K562 (cell line): Measurements from ENCODE around the gene RPS15A. TPM values are rescaled to one million over a fixed set of nuclear protein-coding genes. Genes with fewer than 3 reads are reported as not detected.

ENCODE experiments used
- CREM ChIP-seq: IDR thresholded peaks from 2 replicates; pipeline ENCODE4 v1.6.1; 2014; ENCODE audit warnings: antibody characterized with exemption, low read depth
- FOXJ2 ChIP-seq: fragments of 200-800 bp; sonication (Bioruptor generic); IDR thresholded peaks from 2 replicates; pipeline ENCODE4 v1.6.1; 2016; ENCODE audit warnings: missing genetic modification characterization, missing compliant biosample characterization
- JUNB ChIP-seq: fragments of 450-650 bp; formaldehyde crosslinking; conservative IDR thresholded peaks from 2 replicates; pipeline ENCODE4 v1.4.0; 2020; ENCODE audit warnings: mild to moderate bottlenecking
- NCOA2 ChIP-seq, 2 experiments: fragments of 450-650 bp; IDR thresholded peaks; 2 replicates each; pipeline ENCODE4 v1.6.1; 2018; ENCODE audit warnings: mild to moderate bottlenecking in 2 of 2, moderate library complexity in 1 of 2; ENCODE audit not compliant: partially characterized antibody in 2 of 2
- NFRKB ChIP-seq: fragments of 450-650 bp; IDR thresholded peaks from 2 replicates; pipeline ENCODE4 v1.6.1; 2016; ENCODE audit warnings: low read depth
- RAD21 ChIP-seq, 2 experiments: fragments of 250-450 bp in 1 of 2; fragments of 450-650 bp in 1 of 2; sonication (Bioruptor Pico) in 1 of 2; formaldehyde crosslinking in 1 of 2; IDR thresholded peaks in 1 of 2; conservative IDR thresholded peaks in 1 of 2; 2 replicates each; pipeline versions ENCODE4 v1.4.0 to v1.8.0; 2020 to 2022; ENCODE audit warnings: mild to moderate bottlenecking in 2 of 2, moderate library complexity in 1 of 2
- RBBP5 ChIP-seq: fragments of 200-600 bp; sonication (generic); IDR thresholded peaks from 2 replicates; pipeline ENCODE4 v1.6.1; 2012; ENCODE audit warnings: borderline replicate concordance, mild to moderate bottlenecking, low read length, control low read depth, inconsistent platforms; ENCODE audit not compliant: insufficient read depth, poor library complexity, severe bottlenecking
- RBM22 ChIP-seq: fragments of 200-400 bp; formaldehyde crosslinking; IDR thresholded peaks from 2 replicates; pipeline ENCODE4 v1.6.1; 2018; ENCODE audit warnings: low read length, low read depth; ENCODE audit not compliant: poor library complexity, severe bottlenecking
- SAP30 ChIP-seq: fragments of 200-600 bp; sonication (generic); IDR thresholded peaks from 2 replicates; pipeline ENCODE4 v1.6.1; 2012; ENCODE audit warnings: borderline replicate concordance, low read depth, mild to moderate bottlenecking, moderate library complexity, low read length, control low read depth, inconsistent platforms; ENCODE audit not compliant: insufficient read depth, poor library complexity, severe bottlenecking
- SMAD2 ChIP-seq: fragments of 150-350 bp; IDR thresholded peaks from 2 replicates; pipeline ENCODE4 v1.6.1; 2014; ENCODE audit warnings: low read depth, mild to moderate bottlenecking, low read length
- SP1 ChIP-seq: sonication (generic); formaldehyde crosslinking; IDR thresholded peaks from 2 replicates; pipeline ENCODE4 v1.8.1; 2022; ENCODE audit warnings: mild to moderate bottlenecking, missing genetic modification reagents
- ZBED1 ChIP-seq: IDR thresholded peaks from 2 replicates; pipeline ENCODE4 v1.6.1; 2014
- ZFPM2 ChIP-seq: fragments of 250-450 bp; sonication (Bioruptor Pico); IDR thresholded peaks from 2 replicates; pipeline ENCODE4 v1.5.1; 2022; ENCODE audit warnings: mild to moderate bottlenecking
- ZKSCAN8 ChIP-seq: fragments of 200-800 bp; sonication (Bioruptor generic); IDR thresholded peaks from 2 replicates; pipeline ENCODE4 v1.6.1; 2016; ENCODE audit warnings: missing genetic modification characterization, missing compliant biosample characterization
- ZNF165 ChIP-seq: fragments of 250-450 bp; sonication (Bioruptor Pico); IDR thresholded peaks from 2 replicates; pipeline ENCODE4 v1.4.0; 2020; ENCODE audit warnings: borderline replicate concordance
- ZNF384 ChIP-seq: IDR thresholded peaks from 2 replicates; pipeline ENCODE4 v1.6.1; 2012; ENCODE audit warnings: low read depth, low read length, improper control_type of control experiment
- ZNF445 ChIP-seq: fragments of 250-450 bp; sonication (Bioruptor Pico); IDR thresholded peaks from 2 replicates; pipeline ENCODE4 v1.4.0; 2020; ENCODE audit warnings: low read depth, mild to moderate bottlenecking, moderate library complexity
- ZZZ3 ChIP-seq: fragments of 450-650 bp; IDR thresholded peaks from 2 replicates; pipeline ENCODE4 v1.6.1; 2016; ENCODE audit warnings: antibody characterized with exemption, mild to moderate bottlenecking, moderate library complexity
- polyA plus RNA-seq, 8 experiments: library from polyadenylated mRNA; depleted of rRNA in 4 of 8; stranded (reverse) in 5 of 8; unstranded in 3 of 8; fragments of >200 nt; fragmentation: Nextera tagmentation in 2 of 8; fragmentation: Illumina TruSeq in 1 of 8; extraction: Ambion mirVana in 2 of 8; extraction: Trizol in 1 of 8; gene quantifications; 2 replicates each; pipeline versions ENCODE4 v1.2.1 to v1.2.3, GENCODE V29; 2011 to 2014; ENCODE audit warnings: inconsistent platforms in 1 of 8, missing spikeins in 1 of 8
- total RNA-seq, 7 experiments: library from RNA; depleted of rRNA in 6 of 7; stranded (reverse); fragments of >200 nt in 6 of 7; fragmentation: Illumina TruSeq in 2 of 7; extraction: Trizol in 2 of 7; gene quantifications; 2 replicates each; pipeline versions ENCODE4 v1.2.1 to v1.2.3, GENCODE V29; 2011 to 2021; ENCODE audit warnings: low replicate concordance in 1 of 7
- TF ChIP-seq, protein P1 (sequence below): fragments of 250-450 bp; sonication (Bioruptor Pico); IDR thresholded peaks from 2 replicates; pipeline ENCODE4 v1.8.0; 2021; ENCODE audit warnings: mild to moderate bottlenecking, moderate library complexity
- TF ChIP-seq, protein P2 (sequence below): fragments of 450-650 bp; formaldehyde crosslinking; IDR thresholded peaks from 2 replicates; pipeline ENCODE4 v1.4.0; 2022; ENCODE audit warnings: missing genetic modification characterization
- TF ChIP-seq, protein P3 (sequence below): sonication (generic); formaldehyde crosslinking; IDR thresholded peaks from 2 replicates; pipeline ENCODE4 v1.8.0; 2023; ENCODE audit warnings: mild to moderate bottlenecking, missing genetic modification reagents
- TF ChIP-seq, protein P4 (sequence below), 2 experiments: fragments of 450-650 bp in 1 of 2; sonication (generic) in 1 of 2; formaldehyde crosslinking in 1 of 2; IDR thresholded peaks in 1 of 2; conservative IDR thresholded peaks in 1 of 2; 2 replicates each; pipeline versions ENCODE4 v1.6.1 to v1.8.1; 2016 to 2023; ENCODE audit warnings: mild to moderate bottlenecking in 2 of 2, moderate library complexity in 2 of 2, inconsistent platforms in 1 of 2, missing genetic modification reagents in 1 of 2

Gene RPS15A
- total and polyA plus RNA-seq, 9 of the 15 experiments (the other 6 are each of a cell fraction or from before 2014, with no cell fraction given): 1,397 to 5,474 (median 2,798) TPM

DNA sequence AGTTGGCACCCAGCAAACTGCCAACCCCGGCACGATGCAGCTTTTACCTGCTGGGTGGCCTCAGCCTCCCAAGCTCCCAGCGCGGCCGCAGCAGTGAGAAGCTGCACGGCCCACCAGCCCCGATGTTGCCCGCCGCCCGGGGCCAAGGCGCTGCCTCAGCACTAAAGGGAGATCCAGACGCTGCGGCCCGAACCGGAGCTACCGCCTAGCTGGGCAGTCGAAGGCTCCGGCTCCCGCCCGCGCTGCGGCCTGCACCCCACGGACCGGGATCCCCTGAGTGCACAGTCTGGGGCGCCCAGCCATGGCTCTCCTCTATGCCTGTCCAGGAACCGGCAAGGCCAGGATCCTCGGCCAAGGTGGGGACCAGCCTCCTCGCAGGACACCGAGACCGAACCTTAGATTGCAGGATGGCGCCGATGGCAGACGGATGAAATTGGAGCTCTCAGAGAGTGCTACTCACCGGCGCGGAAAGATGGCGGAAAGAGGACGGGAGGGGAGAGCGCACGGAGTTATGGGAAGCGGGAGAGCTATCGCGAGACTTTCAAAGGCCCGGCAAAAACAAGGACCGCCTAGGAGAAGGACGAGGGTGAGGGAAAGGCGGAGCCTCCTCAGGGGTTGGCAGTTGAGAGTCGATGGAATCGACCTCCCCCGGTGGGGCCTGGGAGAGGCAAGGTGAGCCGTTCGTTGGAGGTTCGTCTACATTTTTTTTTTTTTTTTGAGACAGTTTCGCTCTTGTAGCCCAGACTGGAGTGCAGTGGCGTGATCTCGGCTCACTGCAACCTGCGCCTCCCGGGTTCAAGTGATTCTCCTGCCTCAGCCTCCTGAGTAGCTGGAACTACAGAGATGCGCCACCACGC is at the start of gene RPS15A (continued):
- no peak for TF ChIP-seq NCOA2 (IDR thresholded peaks at IDR 0.05; ENCODE audit: partially characterized antibody in 2 of 2)
- peak; percentile 58; the same call in 1 of the 2 replicates for TF ChIP-seq ZNF165 (CRISPR knock-in tag)
- TF ChIP-seq SP1 (CRISPR knock-in tag): peak; percentile 84; the same call in 1 of the 2 replicates
- TF ChIP-seq SAP30: peak; percentile 79
- no peak for TF ChIP-seq SMAD2
- TF ChIP-seq JUNB (CRISPR knock-in tag): no peak
- TF ChIP-seq CREM: peak; percentile 83
- TF ChIP-seq ZNF384: peak; percentile 95
- no peak for TF ChIP-seq ZNF445 (CRISPR knock-in tag)
- TF ChIP-seq RBM22: peak; percentile 94
- peak; percentile 99 for TF ChIP-seq ZZZ3
- TF ChIP-seq, protein P1, sequence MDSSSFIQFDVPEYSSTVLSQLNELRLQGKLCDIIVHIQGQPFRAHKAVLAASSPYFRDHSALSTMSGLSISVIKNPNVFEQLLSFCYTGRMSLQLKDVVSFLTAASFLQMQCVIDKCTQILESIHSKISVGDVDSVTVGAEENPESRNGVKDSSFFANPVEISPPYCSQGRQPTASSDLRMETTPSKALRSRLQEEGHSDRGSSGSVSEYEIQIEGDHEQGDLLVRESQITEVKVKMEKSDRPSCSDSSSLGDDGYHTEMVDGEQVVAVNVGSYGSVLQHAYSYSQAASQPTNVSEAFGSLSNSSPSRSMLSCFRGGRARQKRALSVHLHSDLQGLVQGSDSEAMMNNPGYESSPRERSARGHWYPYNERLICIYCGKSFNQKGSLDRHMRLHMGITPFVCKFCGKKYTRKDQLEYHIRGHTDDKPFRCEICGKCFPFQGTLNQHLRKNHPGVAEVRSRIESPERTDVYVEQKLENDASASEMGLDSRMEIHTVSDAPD (CRISPR knock-in tag): no peak
- no peak for TF ChIP-seq ZKSCAN8
- TF ChIP-seq, protein P2, sequence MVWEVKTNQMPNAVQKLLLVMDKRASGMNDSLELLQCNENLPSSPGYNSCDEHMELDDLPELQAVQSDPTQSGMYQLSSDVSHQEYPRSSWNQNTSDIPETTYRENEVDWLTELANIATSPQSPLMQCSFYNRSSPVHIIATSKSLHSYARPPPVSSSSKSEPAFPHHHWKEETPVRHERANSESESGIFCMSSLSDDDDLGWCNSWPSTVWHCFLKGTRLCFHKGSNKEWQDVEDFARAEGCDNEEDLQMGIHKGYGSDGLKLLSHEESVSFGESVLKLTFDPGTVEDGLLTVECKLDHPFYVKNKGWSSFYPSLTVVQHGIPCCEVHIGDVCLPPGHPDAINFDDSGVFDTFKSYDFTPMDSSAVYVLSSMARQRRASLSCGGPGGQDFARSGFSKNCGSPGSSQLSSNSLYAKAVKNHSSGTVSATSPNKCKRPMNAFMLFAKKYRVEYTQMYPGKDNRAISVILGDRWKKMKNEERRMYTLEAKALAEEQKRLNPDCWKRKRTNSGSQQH (CRISPR knock-in tag): peak; percentile 43; the same call in 1 of the 2 replicates
- 0 out of 2 replicates have a peak, but pooled peaks have one; percentile 58 for TF ChIP-seq ZFPM2 (CRISPR knock-in tag)
- TF ChIP-seq ZBED1: no peak
- TF ChIP-seq RBBP5: peak; percentile 99
- peak; percentile 19; the same call in 1 of the 2 replicates for TF ChIP-seq FOXJ2
- peak; percentile 99 for TF ChIP-seq NFRKB
- TF ChIP-seq, protein P3, sequence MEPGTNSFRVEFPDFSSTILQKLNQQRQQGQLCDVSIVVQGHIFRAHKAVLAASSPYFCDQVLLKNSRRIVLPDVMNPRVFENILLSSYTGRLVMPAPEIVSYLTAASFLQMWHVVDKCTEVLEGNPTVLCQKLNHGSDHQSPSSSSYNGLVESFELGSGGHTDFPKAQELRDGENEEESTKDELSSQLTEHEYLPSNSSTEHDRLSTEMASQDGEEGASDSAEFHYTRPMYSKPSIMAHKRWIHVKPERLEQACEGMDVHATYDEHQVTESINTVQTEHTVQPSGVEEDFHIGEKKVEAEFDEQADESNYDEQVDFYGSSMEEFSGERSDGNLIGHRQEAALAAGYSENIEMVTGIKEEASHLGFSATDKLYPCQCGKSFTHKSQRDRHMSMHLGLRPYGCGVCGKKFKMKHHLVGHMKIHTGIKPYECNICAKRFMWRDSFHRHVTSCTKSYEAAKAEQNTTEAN (CRISPR knock-in tag): no peak
- TF ChIP-seq, protein P4, sequence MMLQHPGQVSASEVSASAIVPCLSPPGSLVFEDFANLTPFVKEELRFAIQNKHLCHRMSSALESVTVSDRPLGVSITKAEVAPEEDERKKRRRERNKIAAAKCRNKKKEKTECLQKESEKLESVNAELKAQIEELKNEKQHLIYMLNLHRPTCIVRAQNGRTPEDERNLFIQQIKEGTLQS (IDR thresholded peaks at IDR 0.05): no peak
- TF ChIP-seq, protein P4 (CRISPR knock-in tag; conservative IDR thresholded peaks at IDR 0.05): peak; percentile 84
- TF ChIP-seq RAD21 (CRISPR knock-in tag; conservative IDR thresholded peaks at IDR 0.05 in 1 of 2, IDR thresholded peaks at IDR 0.05 in 1 of 2): no peak
